Testis (tissue), 3 donors: ENCODE measurements around the gene JUNB. TPM values are rescaled to one million over a fixed set of nuclear protein-coding genes. Genes with fewer than 3 reads are reported as not detected.
A peak's percentile ranks its signal among the peaks of the same experiment; 100 is the strongest.

Source experiments
- DNase-seq: peaks from one replicate; pipeline ENCODE4 v3.0.0-alpha.2; 2019
- H3K27ac ChIP-seq, 2 donors: fragments of 200-600 bp; sonication (generic); one replicate each; pipeline ENCODE4 v1.5.1; 2019
- H3K27me3 ChIP-seq: fragments of 200-600 bp; sonication (generic); one replicate; pipeline ENCODE4 v1.5.1; 2019
- H3K36me3 ChIP-seq: fragments of 200-600 bp; sonication (generic); one replicate; pipeline ENCODE4 v1.5.1; 2017; ENCODE audit warnings: low read depth; ENCODE audit errors: missing control alignments
- H3K4me1 ChIP-seq: fragments of 200-600 bp; sonication (generic); one replicate; pipeline ENCODE4 v1.5.1; 2019
- H3K4me3 ChIP-seq, 2 donors: fragments of 200-600 bp; sonication (generic); one replicate each; pipeline ENCODE4 v1.5.1; 2017 to 2019
- H3K9me3 ChIP-seq: fragments of 200-600 bp; sonication (generic); one replicate; pipeline ENCODE4 v1.5.1; 2017
- POLR2A ChIP-seq: fragments of 450-650 bp; IDR thresholded peaks from one replicate; pipeline ENCODE4 v1.6.1; 2017; ENCODE audit warnings: antibody characterized with exemption, mild to moderate bottlenecking, moderate library complexity
- WGBS, 2 donors: methylation state at CpG; one replicate each; pipeline ENCODE4 v1.1.5; 2018; 5-methylcytosine and 5-hydroxymethylcytosine counted together
- intact Hi-C: fragments of 100-400 bp; cut with DNase I; formaldehyde crosslinking; loops from one replicate; pipeline ENCODE4 v1.15.1; 2023; ENCODE audit warnings: low total_unique reads
- polyA plus RNA-seq: library from polyadenylated mRNA; stranded (reverse); fragments of 350-450 nt; fragmentation: Illumina TruSeq; extraction: RNeasy Lipid Tissue Mini Kit (QIAGEN cat#74804); gene quantifications from one replicate; pipeline ENCODE4 v1.2.3, GENCODE V29; 2014; ENCODE audit warnings: low read depth, low replicate concordance; ENCODE audit not compliant: insufficient read depth
- total RNA-seq, 2 donors: library from RNA; depleted of rRNA; stranded (reverse); fragments of >200 nt; gene quantifications; one replicate each; pipeline ENCODE4 v1.2.3, GENCODE V29; 2016
- TF ChIP-seq, protein P1 (sequence below), 3 experiments: fragments of 450-650 bp in 2 of 3; fragments of 200-600 bp in 1 of 3; sonication (generic) in 1 of 3; IDR thresholded peaks; one replicate each; pipeline ENCODE4 v1.5.1; 2016 to 2019; ENCODE audit warnings: antibody characterized with exemption in 3 of 3, mild to moderate bottlenecking in 2 of 3, moderate library complexity in 1 of 3

Gene JUNB
- total and polyA plus RNA-seq, 3 donors from 2014 or later: 54.5 to 143 (median 75.9) TPM

DNA sequence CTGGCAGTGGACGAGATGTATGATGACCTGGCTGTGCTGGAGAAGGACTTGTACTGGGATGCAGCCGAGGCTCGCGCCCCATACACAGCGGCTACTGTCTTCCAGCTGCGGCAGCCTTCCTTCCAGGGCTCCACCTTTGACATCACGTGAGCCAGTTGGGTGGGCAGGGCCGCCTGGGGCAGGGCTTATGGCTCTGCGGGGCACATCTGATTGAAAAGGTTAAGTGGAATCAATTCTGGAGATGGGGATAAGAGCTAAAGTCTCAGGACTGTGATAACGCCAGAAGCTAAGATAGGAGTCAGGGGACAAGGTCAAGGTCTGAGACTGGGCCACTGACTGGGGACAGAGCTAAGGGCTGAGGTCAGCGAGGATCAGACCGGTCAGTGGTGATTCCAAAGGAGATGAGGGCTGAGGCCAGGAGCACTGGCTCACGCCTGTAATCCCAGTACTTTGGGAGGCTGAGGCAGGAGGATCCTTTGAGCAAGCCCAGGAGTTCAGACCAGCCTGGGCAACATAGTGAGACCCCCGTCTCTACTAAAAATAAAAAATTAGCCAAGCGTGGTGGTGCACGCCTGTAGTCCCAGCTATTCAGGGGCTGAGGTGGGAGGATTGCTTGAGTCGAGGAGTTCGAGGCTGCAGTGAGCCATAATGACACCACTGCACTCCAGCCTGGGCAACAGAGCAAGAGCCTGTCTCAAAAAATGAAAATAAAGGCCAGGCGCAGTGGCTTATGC is 35.0 kb upstream of the JUNB start:
- no peak for TF ChIP-seq POLR2A
- TF ChIP-seq, protein P1, sequence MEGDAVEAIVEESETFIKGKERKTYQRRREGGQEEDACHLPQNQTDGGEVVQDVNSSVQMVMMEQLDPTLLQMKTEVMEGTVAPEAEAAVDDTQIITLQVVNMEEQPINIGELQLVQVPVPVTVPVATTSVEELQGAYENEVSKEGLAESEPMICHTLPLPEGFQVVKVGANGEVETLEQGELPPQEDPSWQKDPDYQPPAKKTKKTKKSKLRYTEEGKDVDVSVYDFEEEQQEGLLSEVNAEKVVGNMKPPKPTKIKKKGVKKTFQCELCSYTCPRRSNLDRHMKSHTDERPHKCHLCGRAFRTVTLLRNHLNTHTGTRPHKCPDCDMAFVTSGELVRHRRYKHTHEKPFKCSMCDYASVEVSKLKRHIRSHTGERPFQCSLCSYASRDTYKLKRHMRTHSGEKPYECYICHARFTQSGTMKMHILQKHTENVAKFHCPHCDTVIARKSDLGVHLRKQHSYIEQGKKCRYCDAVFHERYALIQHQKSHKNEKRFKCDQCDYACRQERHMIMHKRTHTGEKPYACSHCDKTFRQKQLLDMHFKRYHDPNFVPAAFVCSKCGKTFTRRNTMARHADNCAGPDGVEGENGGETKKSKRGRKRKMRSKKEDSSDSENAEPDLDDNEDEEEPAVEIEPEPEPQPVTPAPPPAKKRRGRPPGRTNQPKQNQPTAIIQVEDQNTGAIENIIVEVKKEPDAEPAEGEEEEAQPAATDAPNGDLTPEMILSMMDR (IDR thresholded peaks at IDR 0.05): no peak
- DNase-seq: no peak
- H3K9me3 ChIP-seq: no peaks in the 10 kb centered on the region
- H3K36me3 ChIP-seq: no peaks in the 10 kb centered on the region
- H3K27ac ChIP-seq: no peak overlapping the region
- H3K4me1 ChIP-seq: peaks cover 2% of the 10 kb centered on the region
- intact Hi-C loops: no loop called here
- WGBS, 2 donors: 84 to 86% methylated on average over 16 to 19 of the region's 19 CpGs
- H3K27me3 ChIP-seq: no peaks in the 10 kb centered on the region
- no peak overlapping the region for H3K4me3 ChIP-seq

DNA sequence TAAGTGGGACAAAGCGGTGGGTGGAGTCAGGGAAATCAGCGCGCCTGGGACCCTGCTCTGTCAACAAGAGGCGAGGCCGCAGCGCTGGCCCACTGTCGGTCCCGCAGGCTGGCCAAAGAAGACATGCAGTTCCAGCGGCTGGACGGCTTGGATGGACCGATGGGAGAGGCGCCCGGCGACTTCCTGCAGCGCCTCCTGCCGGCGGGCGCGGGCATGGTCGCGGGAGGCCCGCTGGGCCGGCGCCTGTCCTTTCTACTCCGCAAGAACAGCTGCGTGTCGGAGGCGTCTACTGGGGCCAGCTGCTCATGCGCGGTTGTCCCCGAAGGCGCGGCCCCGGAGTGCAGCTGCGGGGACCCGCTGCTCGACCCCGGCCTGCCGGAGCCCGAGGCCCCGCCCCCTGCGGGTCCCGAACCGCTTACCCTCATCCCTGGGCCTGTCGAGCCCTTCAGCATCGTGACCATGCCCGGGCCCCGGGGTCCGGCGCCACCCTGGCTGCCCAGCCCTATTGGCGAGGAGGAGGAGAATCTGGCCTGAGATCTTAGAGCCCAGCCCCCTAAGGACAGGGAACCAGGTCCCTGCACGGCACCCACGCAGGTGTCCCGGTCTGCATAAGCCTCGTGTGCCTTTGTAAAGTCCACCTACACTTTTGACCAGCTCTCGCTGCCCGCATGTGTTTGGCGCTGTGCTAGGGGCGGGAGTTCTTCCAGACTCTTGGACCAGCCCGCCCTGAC is 33.6 kb upstream of the JUNB start:
- peak; percentile 80 for DNase-seq
- no peaks in the 10 kb centered on the region for H3K9me3 ChIP-seq
- intact Hi-C loops: no loop called here
- no peaks in the 10 kb centered on the region for H3K27me3 ChIP-seq
- 7 to 10% methylated on average over 25 to 53 of the region's 60 CpGs for WGBS, 2 donors
- no peak for TF ChIP-seq POLR2A
- TF ChIP-seq, protein P1 (IDR thresholded peaks at IDR 0.05): peak; percentile 74 to 94 (median 89)
- no peaks in the 10 kb centered on the region for H3K36me3 ChIP-seq
- no peak overlapping the region for H3K27ac ChIP-seq
- peaks cover 2% of the 10 kb centered on the region for H3K4me1 ChIP-seq
- H3K4me3 ChIP-seq: peak overlapping the region; percentile 33 to 50

DNA sequence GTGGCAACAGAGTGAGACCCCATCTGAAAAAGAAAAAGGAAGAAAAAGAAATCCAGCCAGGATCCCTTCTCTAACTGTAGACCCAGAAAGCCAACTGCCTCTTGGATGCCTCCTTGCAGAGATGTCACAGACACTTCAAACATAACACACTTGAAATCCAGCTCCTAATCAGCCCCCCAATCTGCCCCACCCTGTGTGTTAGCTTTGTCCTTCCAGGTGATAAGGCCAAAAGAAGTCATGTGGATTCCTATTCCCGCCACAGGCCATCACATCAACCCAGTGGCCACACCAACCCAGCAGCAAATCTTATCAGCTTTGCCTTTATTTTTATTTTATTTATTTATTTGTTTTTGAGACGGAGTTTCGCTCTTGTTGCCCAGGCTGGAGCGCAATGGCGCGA is 31.6 kb upstream of the JUNB start:
- WGBS, 2 donors: 94 to 95% methylated on average over 6 of the region's 6 CpGs
- Histone ChIP-seq H3K4me1 (peaks cover 2% of the 10 kb centered on the region), H3K4me3 (no peak overlapping the region), H3K36me3 (no peaks in the 10 kb centered on the region), H3K9me3 (no peaks in the 10 kb centered on the region), H3K27me3 (no peaks in the 10 kb centered on the region), H3K27ac (no peak overlapping the region)
- no peak for DNase-seq
- TF ChIP-seq, protein P1 (IDR thresholded peaks at IDR 0.05): no peak
- TF ChIP-seq POLR2A: no peak
- intact Hi-C loops: no loop called here

DNA sequence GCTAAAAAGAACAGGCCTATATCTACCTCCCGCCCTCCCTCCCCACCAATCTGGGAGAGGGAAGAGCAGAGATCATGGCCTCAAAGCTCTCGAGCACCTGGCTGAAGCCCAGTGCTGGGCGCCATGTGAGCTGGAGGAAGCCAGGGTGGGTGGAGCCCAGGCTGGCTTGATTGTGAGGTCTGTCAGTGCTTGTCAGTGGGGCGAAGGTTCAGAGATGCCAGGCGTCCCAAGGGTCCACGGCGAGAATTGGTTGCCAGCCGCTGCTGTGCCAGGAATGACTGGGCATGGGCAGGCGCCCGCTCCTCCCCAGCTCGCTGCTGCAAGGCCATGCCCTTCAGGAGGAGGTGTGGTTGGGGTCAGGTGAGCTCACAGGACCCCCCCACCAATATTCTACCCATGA is 28.2 kb upstream of the JUNB start:
- Histone ChIP-seq H3K4me3 (no peak overlapping the region), H3K27me3 (no peaks in the 10 kb centered on the region), H3K4me1 (no peaks in the 10 kb centered on the region), H3K9me3 (no peaks in the 10 kb centered on the region), H3K27ac (no peak overlapping the region), H3K36me3 (no peaks in the 10 kb centered on the region)
- intact Hi-C loops: no loop called here
- DNase-seq: no peak
- 93 to 98% methylated on average over 9 to 11 of the region's 11 CpGs for WGBS, 2 donors
- TF ChIP-seq POLR2A: no peak
- TF ChIP-seq, protein P1 (IDR thresholded peaks at IDR 0.05): no peak
